HG03135 (cell line): ENCODE results near the gene OSBPL6.
"Not testable (repeated sequence)": the region's sequence is repeated elsewhere in the genome, so short reads cannot be mapped to it uniquely, and the experiment has no call there.

Experiments
- ATAC-seq: cut with Tn5 transposase; IDR thresholded peaks from one replicate; pipeline ENCODE4 v1.9.1; 2021; ENCODE audit warnings: mild to moderate bottlenecking, moderate library complexity; ENCODE audit not compliant: unreplicated experiment

Gene OSBPL6

GRCh38 chr2:178197791-178198190 lies 3.5 kb downstream of the OSBPL6 start:
- ATAC-seq: no peak

GRCh38 chr2:178198441-178198840 lies 4.1 kb downstream of the OSBPL6 start:
- ATAC-seq: not testable (repeated sequence)

DNA sequence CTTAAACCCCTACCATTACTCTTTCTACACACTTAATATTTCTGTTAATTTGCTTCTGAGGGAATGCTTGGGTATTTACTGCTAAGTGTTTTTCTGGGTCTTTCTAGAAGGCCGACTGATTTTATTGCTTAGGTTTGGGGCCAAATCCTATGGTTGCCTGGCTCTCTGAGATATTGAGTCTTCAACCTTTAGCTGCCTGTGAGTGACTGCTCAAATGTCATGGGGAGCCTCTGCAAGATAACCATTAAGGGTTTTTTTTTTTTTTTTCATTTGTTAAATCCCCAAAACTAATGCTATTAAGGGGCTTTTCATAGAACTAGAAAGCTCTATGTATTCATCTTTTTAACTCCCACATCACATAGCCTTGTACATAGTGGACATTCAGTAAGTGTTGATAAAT lies 5.0 kb downstream of the OSBPL6 start:
- no peak for ATAC-seq

DNA sequence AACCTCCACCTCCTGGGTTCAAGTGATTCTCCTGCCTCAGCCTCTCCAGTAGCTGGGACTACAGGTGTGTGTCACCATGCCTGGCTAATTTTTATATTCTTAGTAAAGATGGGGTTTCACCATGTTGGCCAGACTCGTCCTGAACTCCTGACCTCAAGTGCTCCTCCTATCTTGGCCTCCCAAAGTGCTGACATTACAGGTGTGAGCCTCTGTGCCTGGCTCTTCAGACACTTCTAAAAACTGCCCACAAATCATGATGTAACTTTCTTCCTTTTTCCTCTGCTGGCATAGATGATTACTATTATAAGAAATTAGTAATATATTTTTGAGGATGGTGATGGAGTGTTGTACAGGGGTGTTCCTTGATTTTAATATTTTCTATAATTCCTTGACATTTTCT lies 6.0 kb downstream of the OSBPL6 start:
- ATAC-seq: no peak

- ATAC-seq: no peak
Observed at GRCh38 chr2:178202927-178203326, 8.6 kb downstream of the OSBPL6 start.

DNA sequence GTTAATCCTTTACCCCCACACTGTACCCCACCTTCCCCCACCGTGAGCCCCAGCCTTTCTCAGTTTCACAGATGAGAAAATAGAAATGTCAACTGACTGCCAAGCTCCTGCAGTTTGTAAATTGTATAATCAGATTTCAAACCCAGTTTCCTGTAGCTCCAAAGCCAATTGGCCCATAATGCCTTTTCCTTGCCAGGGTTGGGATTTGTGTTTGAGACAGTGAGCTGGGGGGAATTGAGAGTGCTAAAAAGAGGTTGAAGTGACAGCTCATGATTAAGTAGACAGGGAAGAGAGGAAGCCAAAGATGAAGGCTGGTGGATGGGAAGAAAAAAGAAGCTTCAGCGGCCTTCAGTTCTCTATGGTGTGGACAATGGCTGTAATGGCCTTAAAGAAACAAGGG lies 10.7 kb downstream of the OSBPL6 start:
- ATAC-seq: no peak

GRCh38 chr2:178205853-178206521 lies 11.7 kb downstream of the OSBPL6 start:
- no peak for ATAC-seq

- ATAC-seq: no peak
Observed at GRCh38 chr2:178208336-178208735, 14.0 kb downstream of the OSBPL6 start.

- ATAC-seq: no peak
Observed at GRCh38 chr2:178208817-178209216, 14.5 kb downstream of the OSBPL6 start.

DNA sequence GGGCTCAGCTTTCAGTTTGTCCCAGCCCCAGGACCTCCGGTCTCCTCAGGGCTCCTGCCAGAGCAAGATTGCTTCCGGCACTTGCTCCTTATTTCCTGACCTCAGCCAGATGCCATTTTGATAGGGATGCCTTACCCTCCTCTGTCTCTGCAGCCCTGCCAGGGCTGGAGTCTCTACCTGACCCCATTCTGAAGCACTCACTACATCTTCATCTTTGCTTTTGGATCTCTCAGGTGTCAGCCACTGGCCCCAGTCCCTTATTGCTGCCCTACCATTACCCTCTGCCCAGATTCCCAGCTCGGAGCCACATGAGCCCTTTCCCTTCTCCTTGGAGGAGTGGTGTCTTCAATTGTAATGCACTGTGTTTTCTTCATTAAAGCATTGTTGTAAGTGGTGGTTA lies 17.1 kb downstream of the OSBPL6 start:
- ATAC-seq: no peak

GRCh38 chr2:178211943-178212342 lies 17.6 kb downstream of the OSBPL6 start:
- ATAC-seq: no peak

GRCh38 chr2:178213991-178214390 lies 19.7 kb downstream of the OSBPL6 start:
- no peak for ATAC-seq

- ATAC-seq: no peak
Observed at GRCh38 chr2:178219247-178219646, 24.9 kb downstream of the OSBPL6 start.

DNA sequence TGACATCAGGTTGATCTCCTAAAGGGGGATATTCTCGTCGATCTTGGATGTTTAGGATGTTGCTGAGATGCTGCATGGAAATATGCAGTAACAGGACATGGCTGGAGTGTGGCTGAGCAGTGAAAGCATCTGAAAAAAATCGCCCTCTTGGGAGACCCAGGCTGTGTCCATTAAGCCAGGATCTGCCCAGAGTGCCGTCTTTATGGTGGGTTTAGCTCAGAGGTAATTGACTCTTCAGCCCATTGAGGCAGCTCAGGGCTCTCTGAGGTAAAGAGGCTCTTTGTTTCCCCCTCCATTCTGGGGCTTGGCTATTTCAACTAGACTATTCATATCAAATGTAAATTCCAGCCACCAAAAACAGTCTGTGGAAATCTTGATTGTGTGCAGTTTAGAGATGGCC lies 26.5 kb downstream of the OSBPL6 start:
- no peak for ATAC-seq

GRCh38 chr2:178221556-178221955 lies 27.2 kb downstream of the OSBPL6 start:
- no peak for ATAC-seq

DNA sequence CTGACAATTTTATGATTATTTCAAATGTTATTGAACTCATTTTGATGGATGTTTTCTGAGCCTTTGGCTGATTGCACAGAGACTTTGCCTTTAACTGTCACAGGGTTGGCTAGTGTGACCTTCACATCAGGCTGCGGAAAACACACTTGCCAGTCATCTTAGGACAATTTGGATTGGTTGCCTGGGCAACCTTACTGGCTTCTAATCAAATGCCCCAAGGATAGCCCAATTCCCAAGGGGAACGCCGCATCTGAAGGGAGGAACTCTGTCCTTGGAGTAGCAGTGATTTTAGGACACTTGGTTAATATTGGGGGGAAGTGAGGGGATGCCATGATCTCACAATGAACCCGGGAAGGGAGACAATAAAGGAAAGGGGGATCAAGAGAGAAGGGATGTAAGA lies 29.5 kb downstream of the OSBPL6 start:
- ATAC-seq: no peak

DNA sequence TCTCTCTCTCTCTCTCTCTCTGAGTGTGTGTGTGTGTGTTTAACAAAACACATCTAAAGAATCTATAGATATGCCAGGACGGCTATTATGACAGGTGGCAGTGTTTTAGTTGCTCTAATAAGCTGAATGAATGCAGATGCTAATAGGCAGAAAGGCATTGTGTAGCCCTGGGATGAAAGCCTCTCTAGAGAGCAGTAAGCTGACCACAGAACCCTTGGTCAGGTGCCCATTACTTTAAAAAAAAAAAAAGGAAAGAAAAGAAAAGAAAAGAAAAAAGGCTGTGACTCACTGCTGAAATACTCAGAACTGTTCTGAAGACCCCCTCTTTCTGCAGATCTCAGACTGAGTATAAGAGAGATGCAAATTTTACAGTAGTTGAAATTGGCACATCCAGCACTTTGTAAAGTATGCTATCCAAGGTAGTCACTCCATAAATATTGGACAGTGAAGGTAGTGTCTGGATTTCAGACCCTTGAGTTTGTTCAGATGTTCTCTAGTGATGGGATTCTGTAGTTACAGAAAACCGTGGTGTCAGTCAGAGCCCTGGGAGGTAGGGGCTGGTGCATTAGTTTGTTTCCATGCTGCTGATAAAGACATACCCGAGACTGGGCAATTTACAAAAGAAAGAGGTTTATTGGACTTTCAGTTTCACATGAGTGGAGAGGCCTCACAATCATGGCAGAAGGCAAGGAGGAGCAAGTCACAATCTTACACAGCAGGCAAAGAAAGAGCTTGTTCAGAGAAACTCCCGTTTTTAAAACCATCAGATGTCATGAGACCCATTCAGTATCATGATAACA lies 30.9 kb downstream of the OSBPL6 start:
- no peak for ATAC-seq

DNA sequence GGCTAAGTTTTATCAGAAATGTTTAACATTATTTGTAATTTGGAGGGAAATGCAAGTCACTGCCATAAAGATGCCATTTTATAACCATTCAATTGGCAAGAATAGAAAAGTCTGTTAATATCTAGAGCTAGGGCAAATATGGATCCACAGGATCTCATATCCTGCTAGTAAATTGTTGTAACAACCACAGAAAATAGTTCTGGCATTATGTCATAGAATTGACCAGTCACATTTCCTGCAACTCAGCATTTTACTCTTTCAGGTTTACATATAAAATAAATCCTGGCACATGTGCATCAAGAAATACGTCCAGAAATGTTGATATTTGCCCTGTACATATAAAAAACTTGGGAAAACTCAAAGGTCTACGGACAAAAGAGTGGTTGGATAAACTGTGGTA lies 32.9 kb downstream of the OSBPL6 start:
- no peak for ATAC-seq

DNA sequence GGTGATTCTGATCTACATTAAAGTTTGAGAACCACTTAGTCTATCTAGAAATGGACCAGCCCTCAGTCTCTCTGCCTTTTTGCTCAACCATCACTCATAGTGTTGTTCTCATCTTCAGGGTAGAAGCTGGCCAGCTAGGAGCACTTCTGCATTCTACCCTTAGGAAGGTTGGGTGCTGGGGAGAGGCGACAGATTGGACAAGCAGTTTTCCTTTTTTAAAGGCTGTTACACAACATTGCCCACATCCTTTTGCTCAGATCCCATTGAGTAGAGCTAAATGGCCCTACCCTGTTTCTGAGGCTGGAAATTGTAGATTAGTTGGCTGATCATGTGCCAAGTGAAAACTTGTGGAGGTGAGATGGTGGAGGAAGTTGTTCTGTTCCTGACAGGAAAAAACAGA lies 35.6 kb downstream of the OSBPL6 start:
- no peak for ATAC-seq

GRCh38 chr2:178230396-178230795 lies 36.1 kb downstream of the OSBPL6 start:
- ATAC-seq: no peak

- ATAC-seq: no peak
Observed at GRCh38 chr2:178233428-178233827, 39.1 kb downstream of the OSBPL6 start.

DNA sequence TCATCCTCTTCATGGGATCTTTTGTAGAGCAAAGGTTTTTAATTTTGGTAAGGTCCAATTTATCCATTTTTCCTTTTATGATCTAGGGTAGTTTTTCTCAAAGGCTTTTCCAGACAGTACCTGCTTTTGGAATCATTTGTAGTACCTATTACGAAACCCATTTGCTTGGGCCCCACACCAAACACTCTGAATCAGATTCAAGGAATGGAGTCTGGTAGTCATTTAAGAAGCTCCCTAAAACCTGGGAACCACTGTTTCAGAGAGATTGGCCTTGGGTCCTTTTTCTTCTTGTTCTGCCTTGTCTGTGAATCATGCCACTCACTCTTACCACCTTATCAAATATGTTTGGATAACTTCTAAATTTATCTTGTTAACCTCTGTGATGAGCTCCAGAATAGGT lies 40.3 kb downstream of the OSBPL6 start:
- no peak for ATAC-seq
